B cell (primary cell): ENCODE data around the gene AGPAT1. TPM values are rescaled to one million over a fixed set of nuclear protein-coding genes. Genes with fewer than 3 reads are reported as not detected.

Experiments used
- ATAC-seq: fragments of 200-7000 bp; cut with Tn5 transposase; one replicate; pipeline ENCODE4 v1.10.0; 2021; ENCODE audit warnings: low read depth, mild to moderate bottlenecking, moderate number of reproducible peaks, moderate library complexity
- CTCF ChIA-PET: fragments of 350-600 bp; sonication (Branson Sonifier 250); formaldehyde crosslinking; loops from one replicate; lab custom pipeline; 2021; ENCODE audit warnings: antibody characterized with exemption, inconsistent platforms; lab: Charles Lee
- POLR2A ChIA-PET: fragments of 350-600 bp; sonication (Branson Sonifier 250); formaldehyde crosslinking; loops from one replicate; lab custom pipeline; 2021; ENCODE audit warnings: antibody characterized with exemption; lab: Charles Lee
- DNase-seq: peaks from one replicate; pipeline ENCODE4 v3.0.0; 2013
- H2AFZ ChIP-seq: 2 replicates; pipeline ENCODE4 v1.6.1; 2012; ENCODE audit warnings: mild to moderate bottlenecking, low read depth, low read length; ENCODE audit not compliant: insufficient read depth, poor library complexity, severe bottlenecking
- H3K27ac ChIP-seq, 2 donors: 1 replicate in 1 of 2; 2 replicates in 1 of 2; pipeline ENCODE4 v1.5.1; 2012 to 2013; ENCODE audit warnings: low read length in 2 of 2, mild to moderate bottlenecking in 2 of 2, moderate library complexity in 1 of 2
- H3K27me3 ChIP-seq, 4 experiments: fragments of 200-600 bp in 1 of 4; sonication (generic) in 1 of 4; replicated peaks in 1 of 4; 1 replicate in 2 of 4; 2 replicates in 2 of 4; pipeline versions ENCODE4 v1.6.1 to v1.7.0; 2013 to 2016; ENCODE audit warnings: low read length in 3 of 4, mild to moderate bottlenecking in 2 of 4, mixed read lengths in 1 of 4, moderate library complexity in 1 of 4; ENCODE audit not compliant: insufficient read depth in 4 of 4, control insufficient read depth in 3 of 4; ENCODE audit errors: control extremely low read depth in 1 of 4
- H3K36me3 ChIP-seq, 2 experiments: replicated peaks in 1 of 2; 1 replicate in 1 of 2; 2 replicates in 1 of 2; pipeline versions ENCODE4 v1.6.1 to v1.7.1; 2013; ENCODE audit warnings: low read length in 1 of 2; ENCODE audit not compliant: insufficient read depth in 2 of 2, control insufficient read depth in 1 of 2; ENCODE audit errors: control extremely low read depth in 1 of 2, extremely low read depth in 1 of 2
- H3K4me1 ChIP-seq, 2 donors: fragments of 200-600 bp in 1 of 2; sonication (generic) in 1 of 2; 1 replicate in 1 of 2; 2 replicates in 1 of 2; pipeline versions ENCODE4 v1.5.1 to v1.6.1; 2013 to 2017; ENCODE audit warnings: low read length in 2 of 2; ENCODE audit not compliant: control insufficient read depth in 2 of 2, insufficient read depth in 2 of 2
- H3K4me2 ChIP-seq: replicated peaks from 2 replicates; pipeline ENCODE3; 2012; ENCODE audit warnings: mild to moderate bottlenecking, low read depth, low read length; ENCODE audit not compliant: poor library complexity, severe bottlenecking
- H3K4me3 ChIP-seq, 5 experiments: fragments of 200-600 bp in 1 of 5; sonication (generic) in 1 of 5; 1 replicate in 3 of 5; 2 replicates in 2 of 5; pipeline versions ENCODE4 v1.5.1 to v1.7.0; 2011 to 2016; ENCODE audit warnings: low read length in 4 of 5, mild to moderate bottlenecking in 4 of 5, low read depth in 2 of 5, control low read depth in 1 of 5, moderate library complexity in 1 of 5; ENCODE audit not compliant: insufficient read depth in 1 of 5; ENCODE audit errors: control extremely low read depth in 1 of 5, extremely low read depth in 1 of 5
- H3K79me2 ChIP-seq: fragments of 200-600 bp; sonication (generic); one replicate; pipeline ENCODE4 v1.6.0; 2016; ENCODE audit warnings: low read length; ENCODE audit not compliant: control insufficient read depth, insufficient read depth
- H3K9ac ChIP-seq: fragments of 200-600 bp; sonication (generic); 2 replicates; pipeline ENCODE4 v1.6.1; 2017; ENCODE audit warnings: mild to moderate bottlenecking, low read length, moderate library complexity
- H3K9me3 ChIP-seq, 3 donors: one replicate each; pipeline versions ENCODE4 v1.6.1 to v1.7.1; 2013; ENCODE audit warnings: low read length in 2 of 3; ENCODE audit not compliant: control insufficient read depth in 2 of 3, insufficient read depth in 1 of 3; ENCODE audit errors: control extremely low read depth in 1 of 3
- H4K20me1 ChIP-seq: 2 replicates; pipeline ENCODE4 v1.6.0; 2012; ENCODE audit warnings: mild to moderate bottlenecking, low read length; ENCODE audit not compliant: insufficient read depth, control insufficient read depth, poor library complexity, severe bottlenecking
- H3K27ac Mint-ChIP-seq: one replicate; pipeline ENCODE4 v1.8.0; 2021; ENCODE audit warnings: mixed read lengths
- H3K27me3 Mint-ChIP-seq: one replicate; pipeline ENCODE4 v1.8.0; 2021; ENCODE audit warnings: mixed read lengths
- H3K4me1 Mint-ChIP-seq: one replicate; pipeline ENCODE4 v1.8.0; 2021; ENCODE audit warnings: mixed read lengths
- H3K4me3 Mint-ChIP-seq: one replicate; pipeline ENCODE4 v1.8.0; 2021; ENCODE audit warnings: mixed read lengths
- H3K9me3 Mint-ChIP-seq: one replicate; pipeline ENCODE4 v1.8.0; 2022; ENCODE audit warnings: mixed read lengths; ENCODE audit not compliant: insufficient read depth
- EZH2 ChIP-seq: IDR thresholded peaks from 2 replicates; pipeline ENCODE4 v1.6.1; 2012; ENCODE audit warnings: borderline replicate concordance, low read depth, mild to moderate bottlenecking, moderate library complexity, low read length; ENCODE audit not compliant: insufficient read depth, poor library complexity, severe bottlenecking
- WGBS: methylation state at CpG from one replicate; pipeline ENCODE4 v1.1.5; 2013; ENCODE audit warnings: missing lambda C conversion rate; ENCODE audit not compliant: insufficient coverage; 5-methylcytosine and 5-hydroxymethylcytosine counted together
- intact Hi-C: fragments of 100-400 bp; cut with micrococcal nuclease; formaldehyde crosslinking; loops from one replicate; pipeline ENCODE4 v1.10.0; 2022
- polyA plus RNA-seq: library from polyadenylated mRNA; depleted of rRNA; stranded (reverse); fragments of >200 nt; gene quantifications from 2 replicates; pipeline ENCODE4 v1.2.3, GENCODE V29; 2012
- total RNA-seq, 2 donors: library from RNA; stranded (reverse); fragments of 120-200 nt in 1 of 2; gene quantifications; 1 replicate in 1 of 2; 2 replicates in 1 of 2; pipeline versions ENCODE4 v1.2.3 to v1.2.4, GENCODE V29; 2013 to 2022
- TF ChIP-seq, protein P1 (sequence below): fragments of 200-600 bp; IDR thresholded peaks from one replicate; pipeline ENCODE4 v1.8.0; 2022; ENCODE audit warnings: antibody characterized with exemption, mild to moderate bottlenecking

AGPAT1 gene
- total and polyA plus RNA-seq, 2 donors (not counting 1 experiment from before 2014, with no cell fraction given), result 29.8 to 37.1 TPM

DNA sequence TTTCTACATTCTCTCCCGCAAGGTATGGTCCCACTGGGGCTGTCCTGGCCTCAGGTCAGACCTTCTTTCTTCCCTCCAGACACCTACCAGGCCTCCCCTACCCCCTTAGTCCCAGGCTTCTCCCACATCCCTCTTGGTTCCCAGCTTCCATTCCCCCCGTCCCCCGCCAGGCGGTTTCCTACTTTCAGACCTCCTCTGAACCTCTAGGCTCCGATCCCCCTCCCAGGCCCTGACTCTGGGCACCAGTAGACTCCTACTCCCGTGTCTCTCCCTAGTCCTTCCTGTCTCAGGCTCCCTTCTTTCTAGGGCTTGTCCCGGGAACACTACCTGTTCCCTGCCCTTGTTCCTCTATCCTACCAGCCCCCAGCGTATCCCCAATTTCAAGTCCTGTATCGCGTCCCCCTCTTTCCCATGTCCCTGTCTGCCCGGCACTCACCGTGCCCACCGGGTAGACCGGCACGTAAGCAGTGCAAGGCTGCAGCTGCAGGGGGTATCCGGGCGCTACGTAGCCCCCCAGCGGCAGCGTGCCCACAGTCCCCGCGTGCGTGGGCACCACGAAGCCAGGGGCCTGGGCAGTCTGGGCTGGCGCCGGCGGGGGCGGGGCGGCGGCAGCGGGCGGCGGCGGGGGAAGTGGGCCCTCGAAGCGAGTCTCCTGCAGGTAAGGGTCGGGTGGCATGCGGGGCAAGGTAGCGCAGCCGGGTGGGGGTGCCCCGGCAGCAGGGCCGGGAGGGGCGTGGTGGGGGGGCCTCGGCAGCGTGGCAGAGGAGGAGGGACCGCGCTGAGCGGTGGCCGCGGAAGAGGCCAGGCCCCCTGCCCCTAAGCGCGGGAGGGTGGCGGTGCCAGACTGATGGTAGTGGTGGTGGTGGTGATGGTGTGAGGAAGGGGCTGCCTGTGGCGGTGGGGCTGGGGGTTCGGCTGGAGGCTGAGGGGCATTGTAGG lies 25.7 kb downstream of the AGPAT1 start:
- Mint-ChIP-seq H3K27ac (peak overlapping the region; percentile 20), H3K9me3 (no peaks in the 10 kb centered on the region), H3K4me3 (peak overlapping the region; percentile 34), H3K27me3 (peaks cover 65% of the 10 kb centered on the region), H3K4me1 (peaks cover 55% of the 10 kb centered on the region)
- DNase-seq, result no peak
- no peak overlapping the region for H3K27ac ChIP-seq
- no peak overlapping the region for H2AFZ ChIP-seq
- ChIA-PET POLR2A (interaction anchor here (0.6 kb wide), 1 partner anchor 20 kb away, joined by 8 read pairs; the partner anchor contains the start of gene FKBPL), CTCF (no interaction called here)
- H3K27me3 ChIP-seq, result peaks cover 0 to 70% (median 32%) of the 10 kb centered on the region in 4 experiments
- no peak overlapping the region for H3K9ac ChIP-seq
- no peak overlapping the region for H3K4me3 ChIP-seq
- no peak for ATAC-seq
- no peak for TF ChIP-seq EZH2
- TF ChIP-seq, protein P1, sequence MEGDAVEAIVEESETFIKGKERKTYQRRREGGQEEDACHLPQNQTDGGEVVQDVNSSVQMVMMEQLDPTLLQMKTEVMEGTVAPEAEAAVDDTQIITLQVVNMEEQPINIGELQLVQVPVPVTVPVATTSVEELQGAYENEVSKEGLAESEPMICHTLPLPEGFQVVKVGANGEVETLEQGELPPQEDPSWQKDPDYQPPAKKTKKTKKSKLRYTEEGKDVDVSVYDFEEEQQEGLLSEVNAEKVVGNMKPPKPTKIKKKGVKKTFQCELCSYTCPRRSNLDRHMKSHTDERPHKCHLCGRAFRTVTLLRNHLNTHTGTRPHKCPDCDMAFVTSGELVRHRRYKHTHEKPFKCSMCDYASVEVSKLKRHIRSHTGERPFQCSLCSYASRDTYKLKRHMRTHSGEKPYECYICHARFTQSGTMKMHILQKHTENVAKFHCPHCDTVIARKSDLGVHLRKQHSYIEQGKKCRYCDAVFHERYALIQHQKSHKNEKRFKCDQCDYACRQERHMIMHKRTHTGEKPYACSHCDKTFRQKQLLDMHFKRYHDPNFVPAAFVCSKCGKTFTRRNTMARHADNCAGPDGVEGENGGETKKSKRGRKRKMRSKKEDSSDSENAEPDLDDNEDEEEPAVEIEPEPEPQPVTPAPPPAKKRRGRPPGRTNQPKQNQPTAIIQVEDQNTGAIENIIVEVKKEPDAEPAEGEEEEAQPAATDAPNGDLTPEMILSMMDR, result no peak
- intact Hi-C loops, result loop anchor here (10.0 kb wide), 1 partner anchor 105 kb away; no protein-coding TSS in a partner anchor
- 56% methylated on average over 54 of the region's 55 CpGs for WGBS
- H3K9me3 ChIP-seq, result peaks cover 0 to 16% (median 3%) of the 10 kb centered on the region in 3 donors
- H4K20me1 ChIP-seq, result no peaks in the 10 kb centered on the region
- no peaks in the 10 kb centered on the region for H3K79me2 ChIP-seq
- H3K4me1 ChIP-seq, result peaks cover 34 to 38% of the 10 kb centered on the region in 2 donors
- no peak overlapping the region for H3K4me2 ChIP-seq
- H3K36me3 ChIP-seq, result no peaks in the 10 kb centered on the region
